GM18519 (cell line): ENCODE results near the gene MAPK6.
"Not testable (repeated sequence)": the region's sequence is repeated elsewhere in the genome, so short reads cannot be mapped to it uniquely, and the experiment has no call there.

Experiments
- ATAC-seq: cut with Tn5 transposase; IDR thresholded peaks from one replicate; pipeline ENCODE4 v1.9.1; 2021; ENCODE audit warnings: mild to moderate bottlenecking, moderate library complexity; ENCODE audit not compliant: unreplicated experiment, low FRiP score

Gene MAPK6

GRCh38 chr15:52042051-52042851 lies 23.2 kb downstream of the MAPK6 start:
- ATAC-seq: no peak

DNA sequence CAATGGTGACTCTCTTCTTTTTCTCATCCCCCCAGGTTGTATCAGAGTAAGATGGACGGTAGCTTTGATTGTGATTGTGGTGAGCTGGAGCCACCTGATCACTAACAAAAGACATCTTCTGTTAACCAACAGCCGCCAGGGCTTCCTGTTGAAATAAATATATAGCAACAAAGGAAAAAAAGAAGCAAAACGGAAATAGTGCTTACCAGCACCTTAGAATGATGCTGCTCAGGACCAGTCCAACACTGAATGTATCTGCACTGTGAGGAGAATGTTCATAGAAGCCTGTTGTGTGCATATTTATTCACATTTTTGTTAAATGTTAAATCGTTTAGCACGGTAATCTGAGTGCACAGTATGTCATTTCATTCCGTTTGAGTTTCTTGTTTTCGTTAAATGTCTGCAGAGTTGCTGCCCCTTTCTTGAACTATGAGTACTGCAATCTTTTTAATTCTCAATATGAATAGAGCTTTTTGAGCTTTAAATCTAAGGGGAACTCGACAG lies 26.8 kb downstream of the MAPK6 start:
- not testable (repeated sequence) for ATAC-seq

GRCh38 chr15:52046552-52046951 lies 27.5 kb downstream of the MAPK6 start:
- ATAC-seq: not testable (repeated sequence)

DNA sequence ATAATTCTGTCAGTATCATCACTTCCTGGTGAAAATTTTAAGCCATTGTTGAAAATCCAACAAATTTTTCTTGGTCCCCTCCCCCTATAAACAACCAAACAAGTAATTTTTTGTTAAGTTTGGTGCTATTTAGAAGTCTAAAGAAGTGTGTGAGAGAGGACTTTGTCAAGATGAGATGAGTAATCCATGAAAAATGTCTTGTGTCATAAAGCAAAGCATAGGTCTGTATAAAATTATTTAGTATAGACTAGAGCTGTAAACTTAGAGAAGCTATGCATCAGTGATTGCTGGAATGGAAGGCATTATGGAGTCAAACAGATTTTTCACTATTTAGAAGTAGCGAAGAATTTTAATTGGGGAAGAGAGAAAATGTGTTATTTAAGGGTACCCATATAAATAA lies 31.4 kb downstream of the MAPK6 start:
- no peak for ATAC-seq

DNA sequence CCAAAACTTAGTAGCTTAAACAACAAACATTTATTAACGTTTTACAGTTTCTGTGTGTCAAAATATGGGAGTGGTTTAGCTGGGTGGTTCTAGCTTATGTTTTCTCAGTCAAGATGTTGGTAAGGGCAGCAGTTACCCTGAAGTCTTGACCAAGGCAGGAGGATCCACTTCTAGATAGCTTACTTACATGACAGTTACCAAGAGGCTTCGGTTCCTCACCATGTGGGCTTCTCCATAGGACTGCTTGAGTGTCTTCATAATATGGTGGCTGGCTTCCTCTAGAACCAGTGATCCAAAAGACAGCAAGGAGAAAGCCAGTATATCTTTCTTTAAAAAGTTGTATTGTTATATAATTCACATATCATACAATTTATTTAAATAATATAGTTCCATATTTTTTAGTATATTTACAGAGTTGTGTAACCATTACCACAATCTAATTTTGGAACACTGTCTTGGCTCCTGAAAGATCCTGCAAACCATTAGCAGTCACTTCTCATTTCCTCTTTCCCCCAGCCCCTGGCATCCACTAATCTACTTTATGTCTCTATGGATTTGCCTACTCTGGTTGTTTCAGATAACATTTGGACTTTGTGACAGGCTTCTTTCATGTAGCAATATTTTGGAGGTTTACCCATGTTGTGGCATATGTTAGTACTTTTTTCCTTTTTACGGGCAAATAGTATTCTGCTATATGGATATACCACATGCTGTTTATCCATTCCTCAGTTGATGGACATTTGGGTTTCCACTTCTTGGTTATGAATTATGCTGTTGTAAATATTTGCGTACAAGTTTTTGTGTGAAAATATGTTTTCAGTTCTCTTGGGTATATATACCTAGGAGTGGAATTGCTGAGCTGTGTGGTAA lies 33.3 kb downstream of the MAPK6 start:
- ATAC-seq: no peak

DNA sequence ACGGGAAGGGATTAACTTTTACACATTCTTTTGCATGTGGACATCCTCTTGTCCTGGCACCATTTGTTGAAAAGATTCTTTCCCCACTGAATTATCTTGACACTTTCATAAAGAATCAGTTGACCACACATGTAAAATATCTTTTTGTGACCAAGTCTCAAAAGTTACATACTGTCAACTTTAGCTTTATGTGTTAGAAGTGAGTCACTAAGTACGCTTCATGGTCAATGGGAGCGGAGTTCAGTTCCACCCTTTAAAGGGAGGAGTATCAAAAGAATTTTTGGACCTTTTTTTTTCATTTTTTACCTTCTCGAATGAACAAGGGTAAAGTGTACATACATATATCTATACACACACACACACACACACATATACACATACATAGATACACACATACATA lies 35.4 kb downstream of the MAPK6 start:
- ATAC-seq: no peak

DNA sequence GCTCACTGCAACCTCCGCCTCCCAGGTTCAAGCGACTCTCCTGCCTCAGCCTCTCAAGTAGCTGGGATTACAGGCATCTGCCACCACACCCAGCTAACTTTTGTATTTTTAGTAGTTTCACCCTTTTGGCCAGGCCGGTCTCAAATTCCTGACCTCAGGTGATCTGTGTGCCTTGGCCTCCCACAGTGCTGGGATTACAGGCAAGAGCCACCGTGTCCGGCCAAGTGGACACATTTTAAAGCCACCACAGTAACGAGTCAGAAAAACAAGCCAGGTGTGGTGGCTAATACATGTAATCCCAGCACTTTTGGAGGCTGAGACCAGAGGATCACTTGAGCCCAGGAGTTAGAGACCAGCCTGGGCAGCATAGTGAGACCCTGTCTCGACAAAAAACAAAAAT lies 35.8 kb downstream of the MAPK6 start:
- not testable (repeated sequence) for ATAC-seq

GRCh38 chr15:52056001-52056400 lies 37.0 kb downstream of the MAPK6 start:
- ATAC-seq: no peak

GRCh38 chr15:52056496-52056895 lies 37.5 kb downstream of the MAPK6 start:
- ATAC-seq: no peak

DNA sequence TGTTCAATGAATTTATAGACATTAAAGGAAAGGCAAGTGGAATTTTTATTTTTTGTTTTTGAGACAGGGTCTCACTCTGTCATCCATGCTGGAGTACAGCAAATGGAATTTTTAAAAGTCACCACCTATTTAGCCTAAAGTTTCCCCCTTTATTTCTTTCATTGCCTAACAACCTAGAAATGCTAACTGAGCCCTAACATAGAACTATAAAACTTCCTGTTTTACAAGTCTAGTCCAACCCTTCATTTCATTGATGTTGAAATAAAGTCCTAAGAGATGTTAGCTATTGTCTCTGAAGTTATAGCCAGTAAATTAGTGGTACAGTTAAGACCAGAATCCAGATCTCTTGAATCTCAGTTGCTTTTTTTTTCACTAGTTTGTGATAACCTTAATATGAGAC lies 39.0 kb downstream of the MAPK6 start:
- ATAC-seq: no peak

- ATAC-seq: no peak
Observed at GRCh38 chr15:52060501-52060900, 41.5 kb downstream of the MAPK6 start.

DNA sequence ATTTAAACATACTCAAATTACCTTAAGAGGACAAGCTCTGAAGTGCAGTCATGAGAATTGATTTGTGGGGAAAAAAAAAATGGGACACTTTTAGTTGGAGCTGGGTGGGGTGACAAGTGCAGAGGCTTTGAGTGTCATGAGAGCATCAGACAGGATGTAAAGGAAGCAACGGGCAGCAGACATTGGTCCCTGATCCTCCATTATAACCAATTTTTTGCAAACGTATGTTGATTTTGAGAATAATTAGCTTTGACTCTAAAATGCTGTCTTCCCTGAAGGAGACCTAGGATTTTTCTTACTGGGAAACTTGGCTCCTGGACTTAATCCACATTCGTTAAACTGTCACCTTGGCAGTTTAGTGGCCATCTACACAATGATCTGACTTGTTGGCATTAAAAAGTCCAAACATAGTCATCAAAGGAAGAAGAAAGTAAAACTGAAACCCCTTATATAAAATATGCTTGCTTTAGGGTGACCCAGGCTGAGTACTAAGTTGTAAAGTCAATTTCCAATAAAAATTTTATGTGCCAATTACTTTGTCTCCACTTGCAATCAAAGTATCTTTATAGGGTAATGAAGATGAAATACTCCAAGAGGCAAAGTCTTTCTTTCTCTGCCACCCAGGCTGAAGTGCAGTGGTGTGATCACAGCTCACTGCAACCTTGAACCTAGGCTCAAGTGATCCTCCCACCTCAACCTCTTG lies 48.0 kb downstream of the MAPK6 start:
- ATAC-seq: no peak

DNA sequence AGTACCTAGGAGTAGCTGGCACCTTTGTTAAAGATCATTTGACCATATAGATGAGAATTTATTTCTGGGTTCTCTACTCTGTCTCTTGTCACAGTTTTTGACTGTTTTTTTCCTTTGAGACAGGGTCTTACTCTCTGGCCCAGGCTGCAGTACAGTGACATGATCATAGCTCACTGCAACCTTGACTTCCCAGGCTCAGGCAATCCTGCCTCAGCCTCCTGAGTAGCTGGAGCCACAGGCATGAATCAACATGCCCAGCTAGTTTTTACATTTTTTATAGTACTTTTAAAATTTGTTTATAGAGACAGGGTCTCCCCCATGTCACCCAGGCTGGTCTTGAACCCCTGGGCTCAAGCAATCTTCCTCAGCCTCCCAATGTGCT lies 48.5 kb downstream of the MAPK6 start:
- no peak for ATAC-seq

GRCh38 chr15:52068004-52068615 lies 49.1 kb downstream of the MAPK6 start:
- no peak for ATAC-seq

- no peak for ATAC-seq
Observed at GRCh38 chr15:52069559-52069958, 50.5 kb downstream of the MAPK6 start.

DNA sequence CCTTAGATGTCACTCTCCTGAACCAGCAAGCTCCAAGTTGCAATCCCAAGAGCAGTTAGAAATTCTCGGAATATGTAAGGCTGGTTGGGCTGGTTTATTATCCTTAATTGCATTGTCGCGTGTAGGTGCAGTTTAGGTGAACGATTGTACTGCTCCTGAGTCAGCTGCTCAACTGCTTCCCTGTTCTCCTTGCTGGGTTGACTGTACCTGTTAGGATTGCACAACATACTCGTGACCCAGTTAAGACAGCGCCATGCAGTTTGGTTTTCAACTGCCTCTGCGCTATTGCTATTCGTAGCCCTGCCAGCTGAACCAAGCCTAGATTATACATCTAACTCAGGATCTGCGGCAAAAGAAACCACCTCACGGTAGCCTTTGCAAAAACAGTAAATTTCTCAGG lies 52.6 kb downstream of the MAPK6 start:
- ATAC-seq: no peak

DNA sequence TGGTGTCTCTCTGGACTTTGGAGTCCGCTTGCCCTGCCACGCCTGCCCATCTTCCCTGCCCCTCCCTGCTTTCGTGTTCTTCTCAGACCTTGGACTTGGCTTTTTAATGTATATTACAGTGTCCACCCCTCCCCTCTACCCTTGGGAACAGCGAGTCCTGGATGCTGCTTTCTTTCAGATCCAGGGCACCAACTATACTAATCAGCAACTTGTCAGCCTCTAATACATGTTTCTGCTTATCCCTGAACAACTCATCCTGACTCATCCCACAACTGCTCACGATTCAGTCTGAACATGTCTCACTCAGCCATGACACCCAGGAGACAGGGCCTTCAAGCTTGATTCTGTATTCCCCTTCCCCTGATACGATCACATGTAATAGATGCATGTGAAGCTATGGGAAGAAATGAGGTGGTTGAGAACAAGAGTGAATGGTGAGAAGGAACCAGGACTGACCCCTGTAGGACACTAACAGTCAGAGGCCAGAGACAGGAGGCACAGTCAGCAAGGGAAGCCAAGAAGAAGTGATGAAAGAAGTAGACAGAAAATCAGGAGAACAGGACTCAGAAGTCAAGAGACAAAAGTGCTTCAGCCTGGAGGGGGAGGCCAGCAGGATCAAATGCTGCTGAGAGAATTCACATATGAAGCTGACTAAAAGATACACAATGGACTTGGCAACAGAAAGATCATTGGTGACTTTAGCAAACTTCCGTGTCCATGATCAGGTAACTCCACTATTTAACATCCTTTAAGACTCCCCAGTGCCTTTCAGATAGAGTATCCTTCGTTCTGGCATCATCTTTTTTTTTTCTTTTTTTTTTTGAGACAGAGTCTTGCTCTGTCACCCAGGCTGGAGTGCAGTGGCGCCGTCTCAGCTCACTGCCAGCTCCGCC lies 58.1 kb downstream of the MAPK6 start:
- no peak for ATAC-seq

DNA sequence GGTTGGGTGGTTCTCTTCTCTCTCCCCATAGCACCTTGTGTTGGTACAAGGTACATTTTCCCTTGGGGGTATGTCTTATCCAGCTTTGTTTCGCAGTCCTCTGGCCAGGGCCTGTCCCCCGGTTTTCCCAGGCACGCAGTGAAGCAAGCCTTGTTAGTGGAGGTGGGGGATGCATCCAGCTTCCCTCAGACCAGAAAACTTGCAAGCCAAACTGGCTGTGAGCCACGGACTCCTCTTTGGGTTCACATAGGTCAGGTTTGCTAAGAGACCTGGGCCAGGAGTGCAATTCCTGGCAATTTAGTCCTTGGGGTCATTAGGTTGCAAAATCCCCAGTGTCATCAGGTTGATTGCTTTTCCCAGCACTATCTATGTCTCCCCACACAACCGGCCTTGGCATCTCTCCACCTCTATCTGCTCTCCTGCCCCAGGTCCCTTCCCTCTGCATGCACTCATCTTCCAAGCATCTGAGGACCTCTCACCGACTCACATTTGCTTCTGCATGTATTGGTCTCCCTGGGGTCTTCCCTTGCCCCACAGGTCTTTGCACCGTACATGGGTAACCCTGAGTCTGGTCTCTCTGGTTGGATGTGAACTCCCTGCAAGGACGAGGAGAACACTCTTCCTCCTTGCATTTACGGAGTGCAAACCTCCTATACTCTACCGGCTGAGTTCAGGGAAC lies 59.3 kb downstream of the MAPK6 start:
- no peak for ATAC-seq
